GM19463 (cell line): ENCODE results near the gene ZNF134.

ENCODE experiments used
- ATAC-seq: cut with Tn5 transposase; IDR thresholded peaks from one replicate; pipeline ENCODE4 v1.9.1; 2021; ENCODE audit warnings: mild to moderate bottlenecking, moderate library complexity; ENCODE audit not compliant: unreplicated experiment

The ZNF134 gene

GRCh38 chr19:57637379-57637778, 23.3 kb downstream of the ZNF134 start:
- ATAC-seq: no peak

GRCh38 chr19:57641715-57642234, 27.7 kb downstream of the ZNF134 start:
- no peak for ATAC-seq

DNA sequence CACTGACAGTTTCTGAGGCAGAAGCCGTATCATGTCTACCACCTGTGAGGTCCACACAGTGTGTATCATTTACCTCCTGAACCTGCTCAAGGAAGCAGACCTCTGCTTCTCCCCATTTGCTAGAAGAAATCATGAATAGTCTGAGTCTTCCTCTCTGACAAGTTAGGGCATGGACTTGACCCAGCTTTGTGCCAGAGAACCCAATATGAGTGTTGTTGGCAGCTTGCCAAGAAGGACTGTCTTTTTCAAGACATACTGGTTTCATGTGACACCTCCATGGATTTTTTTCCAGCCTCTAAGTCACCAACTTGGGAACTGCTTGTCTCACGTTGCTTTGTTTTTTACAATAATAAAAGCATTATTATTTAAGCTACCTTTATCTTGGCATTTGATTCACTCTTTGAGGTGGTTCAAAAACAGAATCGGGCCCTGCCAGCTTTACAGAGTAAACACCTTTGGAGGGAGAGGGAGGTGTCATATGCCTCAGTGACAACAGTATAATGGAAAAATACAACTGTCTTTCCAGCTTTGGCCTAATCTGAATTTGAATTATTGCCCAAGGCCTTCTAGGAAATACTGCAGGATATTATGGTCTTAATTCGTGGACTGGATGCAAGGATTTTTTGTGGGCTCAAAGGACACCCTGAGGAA, 28.5 kb downstream of the ZNF134 start:
- no peak for ATAC-seq

DNA sequence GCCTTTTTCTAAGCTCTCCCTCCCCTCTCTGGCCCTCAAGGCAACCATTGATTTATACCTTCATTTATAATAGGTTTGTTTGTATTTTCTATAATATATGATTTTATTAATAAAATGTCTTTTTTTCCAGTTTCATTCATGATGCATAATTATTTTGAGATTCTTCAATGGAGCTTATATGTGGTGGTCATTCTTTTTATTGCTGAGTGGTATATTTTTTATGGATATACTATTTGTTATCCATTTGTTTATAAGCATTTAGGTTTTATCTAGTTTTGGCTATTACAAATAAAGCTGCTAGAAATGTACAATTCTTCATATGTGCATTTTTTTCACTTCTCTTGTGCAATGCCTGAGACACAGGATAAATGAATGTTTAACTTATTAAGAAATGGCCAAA, 29.7 kb downstream of the ZNF134 start:
- no peak for ATAC-seq

- no peak for ATAC-seq
Measured at GRCh38 chr19:57648331-57649003, 34.4 kb downstream of the ZNF134 start.

- ATAC-seq: no peak
Measured at GRCh38 chr19:57651654-57651996, 37.6 kb downstream of the ZNF134 start.

DNA sequence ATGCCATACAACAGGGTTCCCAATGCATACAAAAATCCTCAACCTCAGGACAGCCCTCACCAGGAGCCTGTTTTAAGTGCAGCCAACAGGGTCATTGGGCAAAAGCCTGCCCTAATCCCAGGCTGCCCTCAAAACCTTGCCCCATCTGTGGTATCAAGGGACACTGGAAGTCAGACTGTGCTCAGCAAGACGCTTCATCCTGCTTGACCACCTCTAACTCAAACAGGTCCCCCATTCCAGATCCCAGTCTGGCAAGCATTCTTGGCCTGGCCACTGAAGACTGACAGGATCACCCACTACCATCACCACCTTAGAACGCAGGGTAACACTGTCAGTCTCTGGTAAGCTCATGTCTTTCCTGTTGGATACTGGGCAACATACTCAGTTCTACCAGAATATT, 39.6 kb downstream of the ZNF134 start:
- no peak for ATAC-seq

- ATAC-seq: no peak
Measured at GRCh38 chr19:57655443-57655842, 41.4 kb downstream of the ZNF134 start.

GRCh38 chr19:57656346-57656745, 42.3 kb downstream of the ZNF134 start:
- ATAC-seq: no peak

DNA sequence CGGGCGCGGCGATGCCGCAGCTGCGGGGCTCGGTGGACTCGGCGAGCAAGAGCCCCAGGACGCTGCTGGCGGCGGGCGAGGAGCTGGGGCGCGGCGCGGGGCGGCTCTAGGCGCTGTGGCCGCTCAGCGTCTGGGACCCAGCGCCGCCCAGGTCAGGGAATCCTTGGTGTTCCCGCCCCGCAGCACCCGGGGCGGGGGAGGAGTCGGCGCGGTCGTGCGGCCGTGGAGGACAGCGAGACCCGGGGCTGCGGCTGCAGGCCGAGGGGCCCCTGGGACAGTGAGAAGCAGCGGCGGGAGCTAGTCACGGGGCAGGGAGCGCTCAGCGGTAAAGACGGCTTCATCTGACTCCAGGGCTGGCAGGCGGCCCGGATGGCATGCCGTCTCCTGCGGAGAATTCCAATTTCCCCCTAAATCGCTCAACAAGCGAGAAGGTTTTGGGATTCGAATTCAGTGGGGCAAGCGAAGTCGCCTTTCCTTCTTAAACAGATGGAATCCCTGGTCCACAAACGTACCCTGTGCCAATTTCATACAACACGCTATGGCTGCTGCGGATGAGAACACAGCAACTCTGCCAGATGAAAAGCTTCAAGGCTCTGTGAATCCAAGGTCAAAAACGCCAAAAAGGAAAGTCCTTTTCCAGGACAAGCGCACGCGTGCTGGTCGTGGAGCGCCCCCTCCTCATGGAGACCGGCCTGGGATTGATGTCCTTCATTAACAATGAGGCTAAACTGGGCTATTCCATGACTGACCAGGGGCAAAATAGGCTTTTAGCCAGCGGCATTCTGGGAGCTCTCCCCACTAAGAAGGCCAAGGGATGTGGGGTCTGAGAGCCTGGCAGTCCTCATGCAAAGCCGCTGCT, 50.5 kb downstream of the ZNF134 start:
- no peak for ATAC-seq

GRCh38 chr19:57665261-57665806, 51.3 kb downstream of the ZNF134 start:
- ATAC-seq: no peak

DNA sequence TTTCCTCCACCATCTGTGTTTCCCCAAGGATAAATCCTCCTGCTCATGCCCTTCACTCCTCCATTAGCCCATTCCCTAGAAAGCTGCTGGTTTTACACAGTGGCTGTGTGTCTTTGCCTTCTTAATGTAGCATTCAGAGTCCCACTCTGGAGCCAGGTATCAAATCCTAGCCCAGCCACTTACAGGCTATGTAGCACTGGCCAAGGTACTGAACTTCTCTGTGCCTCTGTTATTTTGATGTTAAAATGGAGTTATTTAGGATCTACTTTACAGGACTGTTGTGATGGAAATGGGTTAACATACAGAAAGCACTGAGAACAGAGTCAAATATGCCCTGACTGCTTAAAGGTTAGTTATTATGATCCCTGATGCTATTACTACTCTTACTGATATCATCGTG, 53.2 kb downstream of the ZNF134 start:
- ATAC-seq: no peak

DNA sequence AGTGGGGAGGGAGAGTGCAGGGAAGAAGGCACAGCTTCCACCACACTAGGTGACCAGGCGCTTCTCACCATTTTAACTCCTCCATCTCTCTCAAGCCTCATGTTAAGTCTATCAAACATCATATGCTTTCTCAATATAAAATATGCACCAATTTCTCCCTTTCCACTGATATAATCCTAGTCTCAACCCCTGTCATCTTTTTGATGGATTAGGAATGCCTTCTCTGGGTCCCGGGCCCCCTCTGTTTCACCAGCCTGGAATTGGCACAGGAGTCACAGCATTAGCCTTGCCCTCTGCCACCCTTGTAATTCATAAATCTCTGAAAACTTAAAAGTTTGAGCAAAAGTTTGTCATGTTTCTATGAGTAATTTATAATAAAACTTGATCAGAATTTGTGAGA, 54.6 kb downstream of the ZNF134 start, which contains the start of gene ZSCAN4:
Gene ZSCAN4 (plus strand): TSS at position 301 of the 400 bp plus-strand sequence. CDS start 7,211 bp downstream, outside the sequence.
- ATAC-seq: no peak

DNA sequence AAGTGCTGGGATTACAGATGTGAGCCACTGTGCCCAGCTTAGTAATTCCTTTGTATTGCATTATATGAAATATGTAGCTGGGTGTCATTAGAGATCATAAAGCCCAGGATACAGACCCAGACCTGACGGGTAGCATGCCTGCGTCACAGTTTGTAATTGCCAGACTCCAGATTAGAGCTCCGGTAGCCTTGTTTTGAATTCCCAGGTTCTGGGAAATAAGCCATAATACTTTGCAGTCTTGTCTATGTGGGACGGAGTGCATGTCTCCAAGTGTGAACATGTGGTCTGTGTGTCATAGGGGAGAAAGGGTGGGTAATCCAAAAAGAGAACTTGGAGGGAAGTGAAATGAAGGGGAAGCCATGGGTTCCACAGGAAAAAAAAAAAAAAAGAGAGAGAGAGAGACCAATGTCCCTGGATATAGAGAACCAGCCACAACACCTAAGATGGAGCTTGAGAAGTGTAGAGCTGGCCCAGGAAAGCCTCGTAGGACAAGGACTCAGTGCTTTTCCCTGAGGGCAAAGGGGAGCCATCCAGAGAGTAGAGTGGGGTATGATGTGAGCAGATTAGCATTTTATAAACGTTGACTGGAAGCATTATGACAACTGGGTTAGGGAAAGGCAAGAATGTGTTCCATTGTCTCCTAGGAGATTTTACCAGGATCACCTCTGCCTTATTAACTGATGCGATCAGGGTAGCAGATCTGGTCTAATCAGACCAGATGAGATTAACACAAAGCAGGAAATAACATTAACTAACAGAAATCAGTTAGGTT, 57.3 kb downstream of the ZNF134 start:
- ATAC-seq: no peak

DNA sequence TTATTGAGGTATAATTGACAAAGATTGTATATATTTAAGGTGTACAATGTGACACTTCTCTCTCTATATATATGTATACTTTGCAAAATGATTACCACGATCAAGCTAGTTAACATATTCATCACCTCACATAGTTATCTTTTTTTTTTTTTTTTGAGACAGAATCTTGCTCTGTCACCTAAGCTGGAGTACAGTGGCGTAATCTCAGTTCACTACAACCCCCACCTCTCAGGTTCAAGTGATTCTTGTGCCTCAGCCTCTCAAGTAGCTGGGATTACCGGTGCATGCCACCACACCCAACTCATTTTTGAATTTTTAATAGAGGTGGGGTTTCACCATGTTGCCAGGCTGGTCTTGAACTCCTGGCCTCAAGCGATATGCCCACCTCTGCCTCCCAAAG, 58.4 kb downstream of the ZNF134 start:
- ATAC-seq: no peak
